GM12891 (cell line): Measurements from ENCODE around the gene PDLIM7.

Experiments used
- PAX5 ChIP-seq: IDR thresholded peaks from 2 replicates; pipeline ENCODE4 v1.6.1; 2011; ENCODE audit warnings: low read length, moderate library complexity, mild to moderate bottlenecking; ENCODE audit not compliant: insufficient read depth, severe bottlenecking
- POLR2A ChIP-seq: IDR thresholded peaks from 2 replicates; pipeline ENCODE4 v1.6.1; 2011; ENCODE audit warnings: low read depth, low read length, control low read depth
- POLR2AphosphoS5 ChIP-seq: IDR thresholded peaks from 2 replicates; pipeline ENCODE4 v1.6.1; 2011; ENCODE audit warnings: low read depth, low read length, control low read depth
- SPI1 ChIP-seq: IDR thresholded peaks from 2 replicates; pipeline ENCODE4 v1.6.1; 2011; ENCODE audit warnings: low read depth, low read length, control low read depth
- TAF1 ChIP-seq: IDR thresholded peaks from 2 replicates; pipeline ENCODE4 v1.6.1; 2011; ENCODE audit warnings: low read depth, low read length, control low read depth

- no peak for TF ChIP-seq POLR2AphosphoS5
- TF ChIP-seq TAF1: no peak
- no peak for TF ChIP-seq POLR2A
- TF ChIP-seq SPI1: no peak
- TF ChIP-seq PAX5: no peak
Measured at GRCh38 chr5:177530638-177531037, 33.2 kb upstream of the PDLIM7 start.
